ENCODE data around the gene ECT2. TPM values are rescaled to one million over a fixed set of nuclear protein-coding genes. Genes with fewer than 3 reads are reported as not detected.

ECT2 gene
- total RNA-seq, 1 donor from 2014 or later: 20.5 TPM

GRCh38 chr3:172766241-172766640, 15.7 kb downstream of the ECT2 start:
- Histone ChIP-seq H3K4me3 (ENCODE audit: low read depth, low read length) (no peak overlapping the region), H3K36me3 (ENCODE audit: control insufficient read depth, insufficient read depth, low read length) (no peaks in the 10 kb centered on the region), H3K27me3 (ENCODE audit: control insufficient read depth, insufficient read depth, low read length) (no peaks in the 10 kb centered on the region)
- DNase-seq (ENCODE audit: low read depth): no peak
- TF ChIP-seq CTCF (IDR thresholded peaks at IDR 0.05; ENCODE audit: insufficient read depth, low read length, poor library complexity, severe bottlenecking): no peak

- no peak for TF ChIP-seq CTCF (IDR thresholded peaks at IDR 0.05; ENCODE audit: insufficient read depth, low read length, poor library complexity, severe bottlenecking)
- no peaks in the 10 kb centered on the region for H3K36me3 ChIP-seq (ENCODE audit: control insufficient read depth, insufficient read depth, low read length)
- no peak overlapping the region for H3K4me3 ChIP-seq (ENCODE audit: low read depth, low read length)
- DNase-seq (ENCODE audit: low read depth): no peak
- no peaks in the 10 kb centered on the region for H3K27me3 ChIP-seq (ENCODE audit: control insufficient read depth, insufficient read depth, low read length)
Observed at GRCh38 chr3:172766718-172767405, 16.3 kb downstream of the ECT2 start.

GRCh38 chr3:172770382-172770781, 19.9 kb downstream of the ECT2 start:
- no peak for DNase-seq (ENCODE audit: low read depth)
- Histone ChIP-seq H3K27me3 (ENCODE audit: control insufficient read depth, insufficient read depth, low read length) (no peaks in the 10 kb centered on the region), H3K36me3 (ENCODE audit: control insufficient read depth, insufficient read depth, low read length) (no peaks in the 10 kb centered on the region), H3K4me3 (ENCODE audit: low read depth, low read length) (no peak overlapping the region)
- no peak for TF ChIP-seq CTCF (IDR thresholded peaks at IDR 0.05; ENCODE audit: insufficient read depth, low read length, poor library complexity, severe bottlenecking)

- Histone ChIP-seq H3K4me3 (ENCODE audit: low read depth, low read length) (no peak overlapping the region), H3K36me3 (ENCODE audit: control insufficient read depth, insufficient read depth, low read length) (no peaks in the 10 kb centered on the region), H3K27me3 (ENCODE audit: control insufficient read depth, insufficient read depth, low read length) (no peaks in the 10 kb centered on the region)
- TF ChIP-seq CTCF (IDR thresholded peaks at IDR 0.05; ENCODE audit: insufficient read depth, low read length, poor library complexity, severe bottlenecking): no peak
- no peak for DNase-seq (ENCODE audit: low read depth)
Observed at GRCh38 chr3:172771672-172772071, 21.1 kb downstream of the ECT2 start.

GRCh38 chr3:172776049-172776717, 25.7 kb downstream of the ECT2 start:
- Histone ChIP-seq H3K27me3 (ENCODE audit: control insufficient read depth, insufficient read depth, low read length) (no peaks in the 10 kb centered on the region), H3K36me3 (ENCODE audit: control insufficient read depth, insufficient read depth, low read length) (no peaks in the 10 kb centered on the region), H3K4me3 (ENCODE audit: low read depth, low read length) (no peak overlapping the region)
- no peak for TF ChIP-seq CTCF (IDR thresholded peaks at IDR 0.05; ENCODE audit: insufficient read depth, low read length, poor library complexity, severe bottlenecking)
- no peak for DNase-seq (ENCODE audit: low read depth)
